Progenitor cell of endocrine pancreas (in vitro differentiated cells): Measurements from ENCODE around the gene SUCLG2. TPM values are rescaled to one million over a fixed set of nuclear protein-coding genes. Genes with fewer than 3 reads are reported as not detected.

Source experiments
- DNase-seq: peaks from one replicate; pipeline ENCODE4 v3.0.0; 2021; ENCODE audit warnings: low spot score; ENCODE audit not compliant: unreplicated experiment
- H3K27ac Mint-ChIP-seq: 2 replicates; pipeline ENCODE4 v1.8.0; 2021; ENCODE audit warnings: mild to moderate bottlenecking, moderate library complexity, mixed read lengths
- H3K27me3 Mint-ChIP-seq: 2 replicates; pipeline ENCODE4 v1.8.0; 2021; ENCODE audit warnings: mixed read lengths
- H3K36me3 Mint-ChIP-seq: 2 replicates; pipeline ENCODE4 v1.8.0; 2022; ENCODE audit warnings: mixed read lengths; ENCODE audit not compliant: insufficient read depth
- H3K4me1 Mint-ChIP-seq: 2 replicates; pipeline ENCODE4 v1.8.0; 2021; ENCODE audit warnings: low read depth, mixed read lengths
- H3K4me3 Mint-ChIP-seq: 2 replicates; pipeline ENCODE4 v1.8.0; 2021; ENCODE audit warnings: low read depth, mild to moderate bottlenecking, moderate library complexity, mixed read lengths
- H3K9me3 Mint-ChIP-seq: 2 replicates; pipeline ENCODE4 v1.8.0; 2021; ENCODE audit warnings: low read depth, mixed read lengths
- total RNA-seq: library from RNA; stranded (reverse); gene quantifications from 2 replicates; pipeline ENCODE4 v1.2.1, GENCODE V29; 2021
- TF ChIP-seq, protein P1 (sequence below): fragments of 200-600 bp; sonication (generic); IDR thresholded peaks from one replicate; pipeline ENCODE4 v1.5.0; 2021; ENCODE audit warnings: antibody characterized with exemption, mild to moderate bottlenecking; ENCODE audit not compliant: unreplicated experiment

Gene SUCLG2
- total RNA-seq, 1 donor from 2014 or later = 41.1 TPM

DNA sequence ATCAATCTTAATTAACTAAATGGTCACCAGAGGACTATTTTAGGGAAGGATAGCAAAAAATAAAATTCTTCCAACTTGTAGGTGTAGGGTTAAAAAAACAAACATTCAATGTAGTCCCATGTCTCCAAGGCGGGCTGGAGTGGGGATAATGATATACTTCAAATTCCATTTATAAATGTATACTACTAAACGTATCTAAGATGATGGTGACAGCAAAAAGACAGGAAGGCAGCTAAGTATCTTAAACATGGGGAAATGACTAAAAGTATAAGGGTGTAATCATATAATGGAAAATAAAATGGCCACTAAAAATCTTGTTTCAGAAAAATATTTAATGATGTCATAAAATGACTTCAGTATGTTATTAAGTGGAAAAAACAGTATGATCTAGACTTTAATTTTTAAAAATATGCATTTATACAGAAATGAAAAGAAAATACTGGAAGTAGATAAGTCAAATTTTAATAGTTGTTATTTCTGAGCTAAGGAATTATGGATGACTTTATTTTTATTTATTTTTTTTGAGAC lies 181.7 kb downstream of the SUCLG2 start:
- no peak for DNase-seq
- Mint-ChIP-seq H3K9me3 (peaks cover 5% of the 10 kb centered on the region), H3K36me3 (peaks cover 6% of the 10 kb centered on the region), H3K27ac (no peak overlapping the region), H3K4me1 (no peaks in the 10 kb centered on the region), H3K27me3 (no peaks in the 10 kb centered on the region), H3K4me3 (no peak overlapping the region)
- TF ChIP-seq, protein P1, sequence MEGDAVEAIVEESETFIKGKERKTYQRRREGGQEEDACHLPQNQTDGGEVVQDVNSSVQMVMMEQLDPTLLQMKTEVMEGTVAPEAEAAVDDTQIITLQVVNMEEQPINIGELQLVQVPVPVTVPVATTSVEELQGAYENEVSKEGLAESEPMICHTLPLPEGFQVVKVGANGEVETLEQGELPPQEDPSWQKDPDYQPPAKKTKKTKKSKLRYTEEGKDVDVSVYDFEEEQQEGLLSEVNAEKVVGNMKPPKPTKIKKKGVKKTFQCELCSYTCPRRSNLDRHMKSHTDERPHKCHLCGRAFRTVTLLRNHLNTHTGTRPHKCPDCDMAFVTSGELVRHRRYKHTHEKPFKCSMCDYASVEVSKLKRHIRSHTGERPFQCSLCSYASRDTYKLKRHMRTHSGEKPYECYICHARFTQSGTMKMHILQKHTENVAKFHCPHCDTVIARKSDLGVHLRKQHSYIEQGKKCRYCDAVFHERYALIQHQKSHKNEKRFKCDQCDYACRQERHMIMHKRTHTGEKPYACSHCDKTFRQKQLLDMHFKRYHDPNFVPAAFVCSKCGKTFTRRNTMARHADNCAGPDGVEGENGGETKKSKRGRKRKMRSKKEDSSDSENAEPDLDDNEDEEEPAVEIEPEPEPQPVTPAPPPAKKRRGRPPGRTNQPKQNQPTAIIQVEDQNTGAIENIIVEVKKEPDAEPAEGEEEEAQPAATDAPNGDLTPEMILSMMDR = no peak

DNA sequence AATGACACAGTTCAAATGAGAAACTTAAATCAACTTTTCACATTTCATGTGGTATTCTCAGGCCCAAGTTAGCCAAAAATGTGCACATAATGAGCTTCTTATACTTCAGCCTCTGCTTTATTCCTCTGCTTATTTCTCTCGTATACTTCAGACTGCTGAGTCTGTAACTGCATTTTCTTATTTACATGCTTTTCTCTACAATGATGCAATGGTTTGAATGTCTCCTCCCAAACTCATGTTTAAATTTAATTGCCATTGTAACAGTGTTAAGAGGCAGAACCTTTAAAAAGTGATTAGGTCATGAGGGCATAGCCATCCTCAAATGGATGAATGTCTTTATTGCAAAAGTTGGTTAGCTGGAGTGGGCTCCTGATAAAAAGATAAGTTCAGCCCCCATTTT lies 184.2 kb downstream of the SUCLG2 start:
- no peak for DNase-seq
- Mint-ChIP-seq H3K4me3 (no peak overlapping the region), H3K36me3 (no peaks in the 10 kb centered on the region), H3K9me3 (no peaks in the 10 kb centered on the region), H3K27me3 (no peaks in the 10 kb centered on the region), H3K27ac (no peak overlapping the region), H3K4me1 (no peaks in the 10 kb centered on the region)
- TF ChIP-seq, protein P1 = no peak

DNA sequence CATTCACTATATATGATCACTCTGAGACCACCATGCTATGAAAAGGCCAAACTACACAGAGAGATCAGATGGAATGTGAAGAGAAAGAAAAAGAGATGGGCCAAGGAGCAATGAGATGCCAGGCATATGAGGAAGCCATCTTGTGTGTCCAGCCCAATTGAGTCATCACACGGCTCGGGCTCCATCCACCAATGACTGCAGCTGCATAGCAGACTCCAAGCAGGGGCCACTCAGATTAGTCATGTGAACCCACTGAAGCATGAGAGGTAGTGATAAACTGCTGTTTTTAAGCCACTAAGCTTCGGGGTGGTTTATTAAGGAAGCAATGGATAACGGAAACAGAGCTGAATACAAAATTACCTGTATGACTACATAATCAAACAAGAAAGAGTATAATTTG lies 185.9 kb downstream of the SUCLG2 start:
- no peak for DNase-seq
- no peaks in the 10 kb centered on the region for H3K4me1 Mint-ChIP-seq
- H3K36me3 Mint-ChIP-seq = no peaks in the 10 kb centered on the region
- H3K27ac Mint-ChIP-seq = no peak overlapping the region
- no peaks in the 10 kb centered on the region for H3K27me3 Mint-ChIP-seq
- no peak overlapping the region for H3K4me3 Mint-ChIP-seq
- H3K9me3 Mint-ChIP-seq = no peaks in the 10 kb centered on the region
- TF ChIP-seq, protein P1 = no peak

DNA sequence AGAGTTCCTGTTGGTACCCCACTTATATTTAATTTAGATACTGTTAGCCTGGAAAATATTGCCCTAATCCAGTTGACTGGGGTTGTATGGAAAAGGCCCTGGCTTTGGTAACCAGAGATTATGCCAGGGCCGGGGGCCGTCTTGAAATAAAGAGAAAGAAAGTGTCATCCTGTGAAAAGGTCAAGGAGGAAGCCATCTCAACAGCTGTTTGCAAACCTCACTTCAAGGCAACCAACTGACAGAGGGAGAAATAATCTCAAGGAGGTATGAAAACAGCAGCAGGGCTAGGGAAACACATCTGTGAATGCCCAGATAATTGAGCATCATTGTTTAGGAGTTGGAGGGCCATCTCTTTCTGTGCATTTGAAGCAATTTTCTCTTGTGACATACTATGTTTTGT lies 190.8 kb downstream of the SUCLG2 start:
- H3K27me3 Mint-ChIP-seq = no peaks in the 10 kb centered on the region
- TF ChIP-seq, protein P1 = no peak
- no peak overlapping the region for H3K4me3 Mint-ChIP-seq
- H3K9me3 Mint-ChIP-seq = no peaks in the 10 kb centered on the region
- H3K4me1 Mint-ChIP-seq = peaks cover 8% of the 10 kb centered on the region
- H3K36me3 Mint-ChIP-seq = no peaks in the 10 kb centered on the region
- H3K27ac Mint-ChIP-seq = no peak overlapping the region
- DNase-seq = no peak

DNA sequence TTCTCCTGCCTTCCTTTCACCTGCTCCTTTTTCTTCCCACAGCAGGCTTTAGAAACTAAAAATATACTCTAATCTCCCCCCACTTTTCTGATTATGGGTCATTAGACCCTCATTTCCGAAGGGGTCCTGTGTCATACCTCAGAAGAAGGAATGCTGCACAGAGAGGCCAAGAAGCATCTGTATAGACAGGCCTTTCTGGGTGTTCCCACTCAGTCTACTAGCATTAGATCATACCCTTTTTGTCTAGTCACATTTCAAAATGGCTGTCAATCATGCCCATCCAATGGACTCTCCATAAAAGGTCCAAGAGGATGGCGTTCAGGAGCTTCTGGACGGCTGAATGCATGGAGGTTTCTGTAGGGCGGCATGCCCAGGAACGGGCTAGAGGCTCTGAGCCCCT lies 192.2 kb downstream of the SUCLG2 start:
- Mint-ChIP-seq H3K36me3 (no peaks in the 10 kb centered on the region), H3K27me3 (no peaks in the 10 kb centered on the region), H3K9me3 (no peaks in the 10 kb centered on the region), H3K4me1 (peaks cover 8% of the 10 kb centered on the region), H3K27ac (no peak overlapping the region), H3K4me3 (no peak overlapping the region)
- no peak for DNase-seq
- TF ChIP-seq, protein P1 = no peak
